ENCODE measurements around the gene IRF2BP1.

DNA sequence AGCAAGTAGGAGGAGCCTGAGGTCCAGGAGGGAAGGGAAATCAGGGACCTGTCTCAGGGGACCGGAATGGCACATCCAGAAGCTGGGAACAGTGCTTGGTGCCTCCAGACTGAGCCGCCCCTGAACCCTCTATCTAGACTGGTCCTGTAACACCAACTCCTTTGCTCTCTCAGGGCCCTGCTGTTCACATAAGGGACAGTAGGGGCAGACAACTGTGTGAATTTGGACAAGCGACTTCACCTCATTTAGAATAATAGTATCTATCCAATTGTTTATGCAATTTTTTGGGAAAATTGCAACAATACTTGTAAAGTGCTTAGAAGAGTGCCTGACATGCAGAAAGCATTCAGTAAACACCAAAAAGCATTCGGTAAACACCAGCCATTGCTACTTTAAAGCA lies 37.0 kb downstream of the IRF2BP1 start:
- TF ChIP-seq POLR2AphosphoS5 (IDR thresholded peaks at IDR 0.05; ENCODE audit: low read depth, low read length) (no peak), REST (IDR thresholded peaks at IDR 0.05; ENCODE audit: insufficient read depth in 1 of 2, low read depth in 2 of 2, low read length in 2 of 2) (no peak), SIN3A (IDR thresholded peaks at IDR 0.05; ENCODE audit: borderline replicate concordance, insufficient read depth, low read length) (no peak)
